Progenitor cell of endocrine pancreas (in vitro differentiated cells): ENCODE data around the gene FAM131C. TPM values are rescaled to one million over a fixed set of nuclear protein-coding genes. Genes with fewer than 3 reads are reported as not detected.

ENCODE experiments used
- DNase-seq: peaks from one replicate; pipeline ENCODE4 v3.0.0; 2021; ENCODE audit warnings: low spot score; ENCODE audit not compliant: unreplicated experiment
- H3K27ac Mint-ChIP-seq: 2 replicates; pipeline ENCODE4 v1.8.0; 2021; ENCODE audit warnings: mild to moderate bottlenecking, moderate library complexity, mixed read lengths
- H3K27me3 Mint-ChIP-seq: 2 replicates; pipeline ENCODE4 v1.8.0; 2021; ENCODE audit warnings: mixed read lengths
- H3K36me3 Mint-ChIP-seq: 2 replicates; pipeline ENCODE4 v1.8.0; 2022; ENCODE audit warnings: mixed read lengths; ENCODE audit not compliant: insufficient read depth
- H3K4me1 Mint-ChIP-seq: 2 replicates; pipeline ENCODE4 v1.8.0; 2021; ENCODE audit warnings: low read depth, mixed read lengths
- H3K4me3 Mint-ChIP-seq: 2 replicates; pipeline ENCODE4 v1.8.0; 2021; ENCODE audit warnings: low read depth, mild to moderate bottlenecking, moderate library complexity, mixed read lengths
- H3K9me3 Mint-ChIP-seq: 2 replicates; pipeline ENCODE4 v1.8.0; 2021; ENCODE audit warnings: low read depth, mixed read lengths
- total RNA-seq: library from RNA; stranded (reverse); gene quantifications from 2 replicates; pipeline ENCODE4 v1.2.1, GENCODE V29; 2021
- TF ChIP-seq, protein P1 (sequence below): fragments of 200-600 bp; sonication (generic); IDR thresholded peaks from one replicate; pipeline ENCODE4 v1.5.0; 2021; ENCODE audit warnings: antibody characterized with exemption, mild to moderate bottlenecking; ENCODE audit not compliant: unreplicated experiment

The FAM131C gene
- total RNA-seq, 1 donor from 2014 or later = 1.2 TPM

DNA sequence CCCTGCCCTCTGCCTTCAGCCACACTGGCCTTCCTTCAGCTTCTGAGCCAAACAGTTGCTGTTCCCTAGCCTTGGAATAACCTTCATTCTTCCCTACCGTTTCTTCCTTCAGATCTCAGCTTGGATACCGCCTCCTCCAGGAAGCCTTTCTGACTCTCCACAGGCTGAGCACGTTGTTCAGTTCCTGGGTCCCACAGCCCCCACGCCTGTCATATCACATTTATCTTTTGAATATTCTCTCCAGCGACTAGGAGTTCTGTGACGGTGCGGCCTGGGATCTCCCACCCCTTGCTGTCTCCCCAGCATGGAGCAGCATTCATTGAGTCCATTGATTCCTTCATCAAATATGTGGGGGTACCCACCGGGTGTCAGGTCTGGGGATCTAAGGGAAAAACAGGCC, 43.2 kb upstream of the FAM131C start:
- H3K9me3 Mint-ChIP-seq = no peaks in the 10 kb centered on the region
- peak overlapping the region; percentile 91 for H3K27ac Mint-ChIP-seq
- no peaks in the 10 kb centered on the region for H3K36me3 Mint-ChIP-seq
- no peak for DNase-seq
- H3K4me1 Mint-ChIP-seq = peaks cover 34% of the 10 kb centered on the region
- no peak overlapping the region for H3K4me3 Mint-ChIP-seq
- H3K27me3 Mint-ChIP-seq = peaks cover 3% of the 10 kb centered on the region
- TF ChIP-seq, protein P1, sequence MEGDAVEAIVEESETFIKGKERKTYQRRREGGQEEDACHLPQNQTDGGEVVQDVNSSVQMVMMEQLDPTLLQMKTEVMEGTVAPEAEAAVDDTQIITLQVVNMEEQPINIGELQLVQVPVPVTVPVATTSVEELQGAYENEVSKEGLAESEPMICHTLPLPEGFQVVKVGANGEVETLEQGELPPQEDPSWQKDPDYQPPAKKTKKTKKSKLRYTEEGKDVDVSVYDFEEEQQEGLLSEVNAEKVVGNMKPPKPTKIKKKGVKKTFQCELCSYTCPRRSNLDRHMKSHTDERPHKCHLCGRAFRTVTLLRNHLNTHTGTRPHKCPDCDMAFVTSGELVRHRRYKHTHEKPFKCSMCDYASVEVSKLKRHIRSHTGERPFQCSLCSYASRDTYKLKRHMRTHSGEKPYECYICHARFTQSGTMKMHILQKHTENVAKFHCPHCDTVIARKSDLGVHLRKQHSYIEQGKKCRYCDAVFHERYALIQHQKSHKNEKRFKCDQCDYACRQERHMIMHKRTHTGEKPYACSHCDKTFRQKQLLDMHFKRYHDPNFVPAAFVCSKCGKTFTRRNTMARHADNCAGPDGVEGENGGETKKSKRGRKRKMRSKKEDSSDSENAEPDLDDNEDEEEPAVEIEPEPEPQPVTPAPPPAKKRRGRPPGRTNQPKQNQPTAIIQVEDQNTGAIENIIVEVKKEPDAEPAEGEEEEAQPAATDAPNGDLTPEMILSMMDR = no peak

DNA sequence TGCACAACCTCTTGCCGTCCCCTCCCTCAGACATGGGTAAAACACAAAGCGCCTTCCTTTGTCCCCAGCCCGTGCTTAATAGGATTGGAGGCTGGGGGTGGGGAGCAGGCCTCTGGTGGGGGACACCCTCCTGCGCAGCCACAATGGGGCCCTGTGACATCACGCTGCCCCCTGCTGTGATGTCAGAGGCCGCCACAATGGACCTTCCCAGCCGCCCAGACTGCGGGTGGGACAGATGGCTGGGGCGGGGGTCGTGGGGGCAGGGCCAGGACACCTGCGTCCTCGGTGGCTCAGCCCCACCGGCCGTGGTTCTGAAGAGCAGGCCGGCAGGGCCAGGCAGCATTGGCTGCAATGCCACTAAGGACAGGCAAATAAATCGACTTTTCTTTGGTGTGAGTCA, 42.6 kb upstream of the FAM131C start:
- Mint-ChIP-seq H3K4me1 (peaks cover 32% of the 10 kb centered on the region), H3K4me3 (no peak overlapping the region), H3K9me3 (no peaks in the 10 kb centered on the region), H3K27me3 (peaks cover 3% of the 10 kb centered on the region), H3K27ac (peak overlapping the region; percentile 91), H3K36me3 (no peaks in the 10 kb centered on the region)
- TF ChIP-seq, protein P1 = no peak
- DNase-seq = peak; percentile 19

DNA sequence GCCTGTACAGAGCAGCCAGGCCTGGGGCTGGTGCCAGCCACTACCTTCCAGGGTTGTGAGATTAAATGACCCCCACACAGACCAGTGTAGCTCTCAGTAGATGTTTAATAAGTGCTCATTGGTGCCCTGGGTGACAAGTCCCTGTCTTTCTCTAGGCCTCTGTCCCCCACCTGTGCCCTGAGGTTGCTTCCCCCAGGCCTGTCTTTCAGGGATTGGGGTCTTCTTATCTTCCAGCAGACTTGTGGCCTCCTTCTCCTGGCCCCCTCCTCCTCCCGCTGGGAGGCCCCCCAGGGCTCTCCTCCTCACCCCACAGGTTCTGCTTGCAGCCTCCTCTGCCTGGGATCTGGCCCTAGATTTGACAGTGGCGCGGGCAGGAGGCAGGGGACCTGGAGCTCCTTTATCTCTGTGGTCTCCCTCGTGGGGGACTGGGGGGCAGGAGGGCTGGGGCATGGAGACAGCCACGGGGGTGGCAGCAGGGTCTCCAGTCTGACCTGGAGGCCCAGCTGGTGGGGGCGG, 42.1 kb upstream of the FAM131C start:
- Mint-ChIP-seq H3K4me1 (peaks cover 29% of the 10 kb centered on the region), H3K27ac (peak overlapping the region; percentile 91), H3K9me3 (no peaks in the 10 kb centered on the region), H3K27me3 (peaks cover 3% of the 10 kb centered on the region), H3K36me3 (no peaks in the 10 kb centered on the region), H3K4me3 (no peak overlapping the region)
- DNase-seq = no peak
- TF ChIP-seq, protein P1 = no peak

DNA sequence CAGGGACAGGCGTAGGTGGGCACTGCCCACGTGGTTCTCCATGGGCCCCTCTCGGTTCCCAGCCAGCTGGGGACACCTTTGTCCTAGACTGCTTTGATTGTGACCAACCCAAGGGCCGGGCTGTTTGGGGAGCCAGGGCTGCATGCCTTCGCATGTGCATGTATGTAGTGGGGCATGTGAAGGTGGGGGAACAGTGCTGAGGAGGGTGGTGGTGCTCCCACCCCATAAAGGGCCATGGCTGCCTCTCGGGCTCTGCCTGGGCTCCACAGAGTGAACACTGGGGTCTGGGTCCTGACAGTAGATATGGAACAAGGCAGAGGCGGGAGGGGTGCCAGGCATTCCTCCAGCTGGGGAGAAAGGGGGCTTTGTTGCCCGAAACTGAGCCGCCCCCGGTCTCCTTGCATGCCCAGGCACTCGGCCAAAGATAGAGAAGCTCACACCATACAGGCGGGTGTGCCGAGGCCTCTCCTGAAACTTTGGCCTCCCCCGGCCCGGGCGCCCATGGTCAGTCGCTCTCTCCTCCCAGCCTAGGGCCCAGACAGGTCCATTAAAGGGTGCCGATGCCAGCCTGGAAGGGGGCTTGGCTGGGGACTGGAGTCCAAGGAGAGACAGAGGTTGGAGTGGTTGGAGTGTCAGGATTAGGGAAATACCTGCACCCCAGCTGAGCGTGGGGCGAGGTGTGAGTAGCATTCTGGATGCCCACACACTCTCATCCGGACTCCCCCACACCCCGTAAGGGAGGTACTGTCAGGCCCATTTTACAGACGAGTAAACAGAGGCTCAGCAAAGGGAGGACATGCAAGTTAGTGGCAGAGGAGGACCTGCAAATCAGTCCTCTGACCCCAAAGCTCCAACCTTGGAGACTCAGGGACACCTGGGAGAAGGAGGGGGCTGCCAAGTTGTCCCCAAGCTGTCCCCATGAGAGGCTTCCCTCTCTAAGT, 41.3 kb upstream of the FAM131C start:
- DNase-seq = no peak
- peak overlapping the region; percentile 69 for H3K27ac Mint-ChIP-seq

More for the DNA sequence above, 41.3 kb upstream of the FAM131C start:
- no peak overlapping the region for H3K4me3 Mint-ChIP-seq
- peaks cover 29% of the 10 kb centered on the region for H3K4me1 Mint-ChIP-seq
- H3K9me3 Mint-ChIP-seq = no peaks in the 10 kb centered on the region
- H3K36me3 Mint-ChIP-seq = no peaks in the 10 kb centered on the region
- TF ChIP-seq, protein P1 = no peak
- peaks cover 3% of the 10 kb centered on the region for H3K27me3 Mint-ChIP-seq
